ENCODE measurements around the gene PRSS16. TPM values are rescaled to one million over a fixed set of nuclear protein-coding genes. Genes with fewer than 3 reads are reported as not detected.

Gene PRSS16
- total and polyA plus RNA-seq, 9 of the 15 experiments (the other 6 are each of a cell fraction or from before 2014, with no cell fraction given) = 4.5 to 21.3 (median 12.1) TPM

DNA sequence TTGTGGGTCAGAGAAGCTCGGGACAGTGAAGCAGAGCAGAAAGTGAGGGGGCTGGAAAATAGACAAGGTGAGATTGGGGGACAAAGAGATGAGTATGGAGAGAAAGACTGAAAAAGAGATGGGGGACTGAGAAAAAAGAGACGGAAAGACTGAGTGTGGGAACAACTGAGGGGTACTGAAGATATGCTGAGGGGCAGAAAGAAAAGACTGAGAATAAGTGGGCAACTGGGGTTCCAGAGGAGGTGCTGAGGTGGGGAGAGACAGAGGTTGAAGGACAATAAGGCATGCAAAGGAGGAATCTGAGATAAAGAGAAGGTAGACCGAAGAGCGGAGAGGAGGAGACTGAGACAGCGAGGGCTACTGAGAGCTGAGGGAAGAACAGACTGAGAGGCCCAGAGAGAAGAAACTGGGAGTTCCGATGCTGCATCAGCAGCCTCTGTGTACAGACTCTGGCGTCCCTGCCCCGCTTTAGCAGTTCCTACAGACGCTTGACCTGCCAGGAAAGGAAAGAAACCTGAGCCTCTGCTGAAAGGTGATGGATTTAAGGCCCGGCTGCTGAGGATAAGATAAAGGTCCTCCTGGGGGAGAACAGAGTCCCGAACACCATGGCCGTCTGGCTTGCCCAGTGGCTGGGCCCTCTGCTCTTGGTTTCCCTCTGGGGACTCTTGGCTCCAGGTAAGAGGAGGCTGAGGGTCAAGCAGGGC is at the start of gene PRSS16 (continued):
- TF ChIP-seq, protein P1, sequence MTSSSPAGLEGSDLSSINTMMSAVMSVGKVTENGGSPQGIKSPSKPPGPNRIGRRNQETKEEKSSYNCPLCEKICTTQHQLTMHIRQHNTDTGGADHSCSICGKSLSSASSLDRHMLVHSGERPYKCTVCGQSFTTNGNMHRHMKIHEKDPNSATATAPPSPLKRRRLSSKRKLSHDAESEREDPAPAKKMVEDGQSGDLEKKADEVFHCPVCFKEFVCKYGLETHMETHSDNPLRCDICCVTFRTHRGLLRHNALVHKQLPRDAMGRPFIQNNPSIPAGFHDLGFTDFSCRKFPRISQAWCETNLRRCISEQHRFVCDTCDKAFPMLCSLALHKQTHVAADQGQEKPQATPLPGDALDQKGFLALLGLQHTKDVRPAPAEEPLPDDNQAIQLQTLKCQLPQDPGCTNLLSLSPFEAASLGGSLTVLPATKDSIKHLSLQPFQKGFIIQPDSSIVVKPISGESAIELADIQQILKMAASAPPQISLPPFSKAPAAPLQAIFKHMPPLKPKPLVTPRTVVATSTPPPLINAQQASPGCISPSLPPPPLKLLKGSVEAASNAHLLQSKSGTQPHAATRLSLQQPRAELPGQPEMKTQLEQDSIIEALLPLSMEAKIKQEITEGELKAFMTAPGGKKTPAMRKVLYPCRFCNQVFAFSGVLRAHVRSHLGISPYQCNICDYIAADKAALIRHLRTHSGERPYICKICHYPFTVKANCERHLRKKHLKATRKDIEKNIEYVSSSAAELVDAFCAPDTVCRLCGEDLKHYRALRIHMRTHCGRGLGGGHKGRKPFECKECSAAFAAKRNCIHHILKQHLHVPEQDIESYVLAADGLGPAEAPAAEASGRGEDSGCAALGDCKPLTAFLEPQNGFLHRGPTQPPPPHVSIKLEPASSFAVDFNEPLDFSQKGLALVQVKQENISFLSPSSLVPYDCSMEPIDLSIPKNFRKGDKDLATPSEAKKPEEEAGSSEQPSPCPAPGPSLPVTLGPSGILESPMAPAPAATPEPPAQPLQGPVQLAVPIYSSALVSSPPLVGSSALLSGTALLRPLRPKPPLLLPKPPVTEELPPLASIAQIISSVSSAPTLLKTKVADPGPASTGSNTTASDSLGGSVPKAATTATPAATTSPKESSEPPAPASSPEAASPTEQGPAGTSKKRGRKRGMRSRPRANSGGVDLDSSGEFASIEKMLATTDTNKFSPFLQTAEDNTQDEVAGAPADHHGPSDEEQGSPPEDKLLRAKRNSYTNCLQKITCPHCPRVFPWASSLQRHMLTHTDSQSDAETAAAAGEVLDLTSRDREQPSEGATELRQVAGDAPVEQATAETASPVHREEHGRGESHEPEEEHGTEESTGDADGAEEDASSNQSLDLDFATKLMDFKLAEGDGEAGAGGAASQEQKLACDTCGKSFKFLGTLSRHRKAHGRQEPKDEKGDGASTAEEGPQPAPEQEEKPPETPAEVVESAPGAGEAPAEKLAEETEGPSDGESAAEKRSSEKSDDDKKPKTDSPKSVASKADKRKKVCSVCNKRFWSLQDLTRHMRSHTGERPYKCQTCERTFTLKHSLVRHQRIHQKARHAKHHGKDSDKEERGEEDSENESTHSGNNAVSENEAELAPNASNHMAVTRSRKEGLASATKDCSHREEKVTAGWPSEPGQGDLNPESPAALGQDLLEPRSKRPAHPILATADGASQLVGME (CRISPR knock-in tag; IDR thresholded peaks at IDR 0.05) = 0 out of 2 replicates have a peak, but pooled peaks have one; percentile 44
- TF ChIP-seq RBBP5 (IDR thresholded peaks at IDR 0.05; ENCODE audit: borderline replicate concordance, insufficient read depth, low read length, poor library complexity, severe bottlenecking) (peak; percentile 47), NFRKB (IDR thresholded peaks at IDR 0.05; ENCODE audit: low read depth) (no peak), MIER1 (IDR thresholded peaks at IDR 0.05; ENCODE audit: low read depth) (no peak), TAL1 (IDR thresholded peaks at IDR 0.05) (peak; percentile 80), NFIC (IDR thresholded peaks at IDR 0.05) (peak; percentile 32; the same call in 1 of the 2 replicates), U2AF1 (optimal IDR thresholded peaks at IDR 0.05; ENCODE audit: low read depth, low read length) (no peak), ZNF354B (CRISPR knock-in tag; IDR thresholded peaks at IDR 0.05) (no peak), ZNF444 (CRISPR knock-in tag; IDR thresholded peaks at IDR 0.05) (no peak), CCNT2 (IDR thresholded peaks at IDR 0.05; ENCODE audit: borderline replicate concordance, extremely low read depth, insufficient read length, low read depth, low read length) (peak; percentile 46), SREBF2 (CRISPR knock-in tag; IDR thresholded peaks at IDR 0.05) (no peak), TRIM28 (IDR thresholded peaks at IDR 0.05) (peak; percentile 59; the same call in 1 of the 2 replicates), ZNF75A (CRISPR knock-in tag; IDR thresholded peaks at IDR 0.05) (no peak), MCM3 (IDR thresholded peaks at IDR 0.05) (peak; percentile 80), FOXJ3 (CRISPR knock-in tag; IDR thresholded peaks at IDR 0.05) (no peak), HMGN3 (IDR thresholded peaks at IDR 0.05; ENCODE audit: borderline replicate concordance, extremely low read depth, insufficient read length, low read depth, low read length) (no peak), TEAD4 (IDR thresholded peaks at IDR 0.05; ENCODE audit: low read length) (peak; percentile 72), TEAD4 (CRISPR knock-in tag; IDR thresholded peaks at IDR 0.05; ENCODE audit: borderline replicate concordance) (no peak)
- TF ChIP-seq, protein P2, sequence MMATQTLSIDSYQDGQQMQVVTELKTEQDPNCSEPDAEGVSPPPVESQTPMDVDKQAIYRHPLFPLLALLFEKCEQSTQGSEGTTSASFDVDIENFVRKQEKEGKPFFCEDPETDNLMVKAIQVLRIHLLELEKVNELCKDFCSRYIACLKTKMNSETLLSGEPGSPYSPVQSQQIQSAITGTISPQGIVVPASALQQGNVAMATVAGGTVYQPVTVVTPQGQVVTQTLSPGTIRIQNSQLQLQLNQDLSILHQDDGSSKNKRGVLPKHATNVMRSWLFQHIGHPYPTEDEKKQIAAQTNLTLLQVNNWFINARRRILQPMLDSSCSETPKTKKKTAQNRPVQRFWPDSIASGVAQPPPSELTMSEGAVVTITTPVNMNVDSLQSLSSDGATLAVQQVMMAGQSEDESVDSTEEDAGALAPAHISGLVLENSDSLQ (IDR thresholded peaks at IDR 0.05) = peak; percentile 81
- TF ChIP-seq, protein P3, sequence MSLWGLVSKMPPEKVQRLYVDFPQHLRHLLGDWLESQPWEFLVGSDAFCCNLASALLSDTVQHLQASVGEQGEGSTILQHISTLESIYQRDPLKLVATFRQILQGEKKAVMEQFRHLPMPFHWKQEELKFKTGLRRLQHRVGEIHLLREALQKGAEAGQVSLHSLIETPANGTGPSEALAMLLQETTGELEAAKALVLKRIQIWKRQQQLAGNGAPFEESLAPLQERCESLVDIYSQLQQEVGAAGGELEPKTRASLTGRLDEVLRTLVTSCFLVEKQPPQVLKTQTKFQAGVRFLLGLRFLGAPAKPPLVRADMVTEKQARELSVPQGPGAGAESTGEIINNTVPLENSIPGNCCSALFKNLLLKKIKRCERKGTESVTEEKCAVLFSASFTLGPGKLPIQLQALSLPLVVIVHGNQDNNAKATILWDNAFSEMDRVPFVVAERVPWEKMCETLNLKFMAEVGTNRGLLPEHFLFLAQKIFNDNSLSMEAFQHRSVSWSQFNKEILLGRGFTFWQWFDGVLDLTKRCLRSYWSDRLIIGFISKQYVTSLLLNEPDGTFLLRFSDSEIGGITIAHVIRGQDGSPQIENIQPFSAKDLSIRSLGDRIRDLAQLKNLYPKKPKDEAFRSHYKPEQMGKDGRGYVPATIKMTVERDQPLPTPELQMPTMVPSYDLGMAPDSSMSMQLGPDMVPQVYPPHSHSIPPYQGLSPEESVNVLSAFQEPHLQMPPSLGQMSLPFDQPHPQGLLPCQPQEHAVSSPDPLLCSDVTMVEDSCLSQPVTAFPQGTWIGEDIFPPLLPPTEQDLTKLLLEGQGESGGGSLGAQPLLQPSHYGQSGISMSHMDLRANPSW (CRISPR knock-in tag; IDR thresholded peaks at IDR 0.05) = 0 out of 2 replicates have a peak, but pooled peaks have one; percentile 45

All from K562 (cell line).